ENCODE measurements around the gene TSHZ2. TPM values are rescaled to one million over a fixed set of nuclear protein-coding genes. Genes with fewer than 3 reads are reported as not detected.
"Not testable (repeated sequence)": the region's sequence is repeated elsewhere in the genome, so short reads cannot be mapped to it uniquely, and the experiment has no call there.

Gene TSHZ2
- total and polyA plus RNA-seq, 4 donors, result 0.93 to 8.8 (median 3.8) TPM

DNA sequence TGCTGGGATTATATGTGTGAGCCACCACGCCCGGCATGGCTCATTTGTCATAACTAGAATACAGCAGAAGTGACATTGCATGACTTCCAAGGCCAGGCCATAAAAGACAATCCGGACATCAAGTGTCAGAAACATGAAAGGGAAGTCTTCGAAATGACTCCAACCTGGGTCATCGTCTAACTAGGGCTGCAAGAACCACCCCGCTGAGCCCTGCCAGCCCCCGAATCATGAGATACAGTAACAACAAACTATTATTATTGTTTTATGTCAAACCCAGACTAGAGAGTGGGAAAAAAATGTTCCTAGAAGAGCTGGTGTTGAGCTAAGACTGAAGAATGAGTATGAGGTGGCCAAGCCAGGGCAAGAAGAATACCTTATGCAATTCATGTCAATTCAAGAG is 561.9 kb downstream of the TSHZ2 start:
- Histone ChIP-seq H3K9me3 (ENCODE audit: control insufficient read depth in 4 of 4, insufficient read depth in 3 of 4, low read length in 3 of 4) (peaks cover 0 to 1% (median 0%) of the 10 kb centered on the region in 4 donors), H3K27me3 (ENCODE audit: control insufficient read depth in 3 of 3, insufficient read depth in 3 of 3, low read length in 2 of 3) (no peaks in the 10 kb centered on the region), H3K27ac (ENCODE audit: low read depth in 1 of 2, low read length in 1 of 2) (no peak overlapping the region), H3K36me3 (ENCODE audit: control insufficient read depth in 4 of 4, insufficient read depth in 4 of 4, low read length in 4 of 4) (no peaks in the 10 kb centered on the region), H3K4me1 (ENCODE audit: control insufficient read depth in 5 of 5, insufficient read depth in 5 of 5, low read length in 5 of 5) (peaks cover 0 to 3% (median 0%) of the 10 kb centered on the region in 5 donors), H3K9ac (ENCODE audit: insufficient read depth in 1 of 2, low read length in 2 of 2) (no peak overlapping the region), H3K4me3 (no peak overlapping the region)
- ATAC-seq (ENCODE audit: insufficient read depth, low FRiP score) (no peak), DNase-seq (no peak)
- TF ChIP-seq, protein P1, sequence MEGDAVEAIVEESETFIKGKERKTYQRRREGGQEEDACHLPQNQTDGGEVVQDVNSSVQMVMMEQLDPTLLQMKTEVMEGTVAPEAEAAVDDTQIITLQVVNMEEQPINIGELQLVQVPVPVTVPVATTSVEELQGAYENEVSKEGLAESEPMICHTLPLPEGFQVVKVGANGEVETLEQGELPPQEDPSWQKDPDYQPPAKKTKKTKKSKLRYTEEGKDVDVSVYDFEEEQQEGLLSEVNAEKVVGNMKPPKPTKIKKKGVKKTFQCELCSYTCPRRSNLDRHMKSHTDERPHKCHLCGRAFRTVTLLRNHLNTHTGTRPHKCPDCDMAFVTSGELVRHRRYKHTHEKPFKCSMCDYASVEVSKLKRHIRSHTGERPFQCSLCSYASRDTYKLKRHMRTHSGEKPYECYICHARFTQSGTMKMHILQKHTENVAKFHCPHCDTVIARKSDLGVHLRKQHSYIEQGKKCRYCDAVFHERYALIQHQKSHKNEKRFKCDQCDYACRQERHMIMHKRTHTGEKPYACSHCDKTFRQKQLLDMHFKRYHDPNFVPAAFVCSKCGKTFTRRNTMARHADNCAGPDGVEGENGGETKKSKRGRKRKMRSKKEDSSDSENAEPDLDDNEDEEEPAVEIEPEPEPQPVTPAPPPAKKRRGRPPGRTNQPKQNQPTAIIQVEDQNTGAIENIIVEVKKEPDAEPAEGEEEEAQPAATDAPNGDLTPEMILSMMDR (IDR thresholded peaks at IDR 0.05; ENCODE audit: control extremely low read depth, extremely low read depth), result no peak
- 87% methylated on average over 7 of the region's 7 CpGs for WGBS, 2 donors

DNA sequence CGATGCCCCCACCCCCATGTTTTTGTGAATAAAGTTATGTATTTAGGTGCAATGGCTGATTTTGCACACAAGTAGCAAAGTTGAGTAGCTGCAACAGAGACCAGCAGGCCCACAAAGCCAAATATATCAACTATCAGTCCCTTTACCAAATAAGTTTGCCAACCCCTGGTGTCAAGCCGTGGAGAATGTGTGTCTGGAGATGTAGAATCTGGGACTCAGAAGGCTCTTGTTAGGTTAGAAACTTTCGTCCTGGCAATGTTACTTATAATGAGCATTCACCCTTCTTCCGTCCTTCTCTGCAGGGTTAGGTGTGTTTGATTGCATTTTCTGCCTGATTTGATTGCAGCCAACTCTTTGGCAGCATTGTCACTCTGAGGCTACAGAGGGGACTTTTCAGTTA is 563.7 kb downstream of the TSHZ2 start:
- Histone ChIP-seq H3K9ac (ENCODE audit: insufficient read depth in 1 of 2, low read length in 2 of 2) (no peak overlapping the region), H3K36me3 (ENCODE audit: control insufficient read depth in 4 of 4, insufficient read depth in 4 of 4, low read length in 4 of 4) (no peaks in the 10 kb centered on the region), H3K4me3 (no peak overlapping the region), H3K27ac (ENCODE audit: low read depth in 1 of 2, low read length in 1 of 2) (no peak overlapping the region), H3K27me3 (ENCODE audit: control insufficient read depth in 3 of 3, insufficient read depth in 3 of 3, low read length in 2 of 3) (no peaks in the 10 kb centered on the region), H3K9me3 (ENCODE audit: control insufficient read depth in 4 of 4, insufficient read depth in 3 of 4, low read length in 3 of 4) (no peaks in the 10 kb centered on the region), H3K4me1 (ENCODE audit: control insufficient read depth in 5 of 5, insufficient read depth in 5 of 5, low read length in 5 of 5) (peaks cover 0 to 6% (median 0%) of the 10 kb centered on the region in 5 donors)
- DNase-seq, result peak in 2 of 3 donors; percentile 54 to 74
- ATAC-seq (ENCODE audit: insufficient read depth, low FRiP score), result no peak
- TF ChIP-seq, protein P1 (IDR thresholded peaks at IDR 0.05; ENCODE audit: control extremely low read depth, extremely low read depth), result no peak
- 76 to 88% methylated on average over 4 of the region's 4 CpGs for WGBS, 2 donors

DNA sequence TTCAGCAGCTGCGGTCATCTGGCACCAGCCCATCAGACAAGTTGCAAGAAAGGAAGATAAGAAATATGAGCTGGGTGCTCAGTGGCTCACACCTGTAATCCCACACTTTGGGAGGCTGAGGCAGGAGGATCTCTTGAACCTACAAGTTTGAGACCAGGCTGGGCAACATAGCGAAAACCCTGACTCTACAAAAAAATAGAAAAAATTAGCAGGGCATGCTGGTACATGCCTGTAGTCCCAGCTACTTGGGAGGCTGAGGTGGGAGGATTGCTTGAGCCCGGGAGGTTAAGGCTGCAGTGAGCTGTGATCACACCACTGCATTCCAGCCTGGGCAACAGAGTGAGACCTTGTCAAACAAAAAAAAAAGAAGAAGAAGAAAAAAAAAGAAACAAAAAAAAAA is 564.2 kb downstream of the TSHZ2 start:
- not testable (repeated sequence) for H3K27me3 ChIP-seq (ENCODE audit: control insufficient read depth in 3 of 3, insufficient read depth in 3 of 3, low read length in 2 of 3); H3K9me3 ChIP-seq (ENCODE audit: control insufficient read depth in 4 of 4, insufficient read depth in 3 of 4, low read length in 3 of 4); DNase-seq; H3K4me1 ChIP-seq (ENCODE audit: control insufficient read depth in 5 of 5, insufficient read depth in 5 of 5, low read length in 5 of 5); H3K4me3 ChIP-seq; H3K9ac ChIP-seq (ENCODE audit: insufficient read depth in 1 of 2, low read length in 2 of 2); ATAC-seq (ENCODE audit: insufficient read depth, low FRiP score); H3K27ac ChIP-seq (ENCODE audit: low read depth in 1 of 2, low read length in 1 of 2); H3K36me3 ChIP-seq (ENCODE audit: control insufficient read depth in 4 of 4, insufficient read depth in 4 of 4, low read length in 4 of 4)
- 89 to 94% methylated on average over 3 of the region's 3 CpGs for WGBS, 2 donors

DNA sequence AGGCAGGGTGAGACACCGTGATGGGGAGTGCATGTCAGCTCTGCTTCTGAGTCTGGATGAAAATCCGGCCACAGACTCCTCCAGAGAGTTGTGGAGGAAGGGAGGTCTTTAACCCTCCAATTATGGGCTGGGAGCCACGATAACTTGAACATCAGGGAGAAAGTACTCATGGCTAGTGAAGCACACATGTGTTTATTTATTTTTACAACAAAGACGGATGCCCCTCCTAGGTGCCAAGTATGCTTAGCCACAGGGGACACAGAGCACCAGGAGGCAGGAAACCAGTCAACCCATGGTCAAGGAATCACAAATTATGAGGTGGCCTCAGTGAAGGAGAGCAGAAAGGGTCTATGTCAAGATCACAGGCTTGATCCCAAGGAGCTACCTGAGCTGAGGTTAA is 567.4 kb downstream of the TSHZ2 start:
- WGBS, 2 donors, result 44 to 76% methylated on average over 4 of the region's 4 CpGs
- DNase-seq, result peak in 1 of 3 donors; percentile 32

More for the DNA sequence above, 567.4 kb downstream of the TSHZ2 start:
- no peak for ATAC-seq (ENCODE audit: insufficient read depth, low FRiP score)
- Histone ChIP-seq H3K27ac (ENCODE audit: low read depth in 1 of 2, low read length in 1 of 2) (no peak overlapping the region), H3K9me3 (ENCODE audit: control insufficient read depth in 4 of 4, insufficient read depth in 3 of 4, low read length in 3 of 4) (no peaks in the 10 kb centered on the region), H3K4me1 (ENCODE audit: control insufficient read depth in 5 of 5, insufficient read depth in 5 of 5, low read length in 5 of 5) (peaks cover 0 to 6% (median 0%) of the 10 kb centered on the region in 5 donors), H3K27me3 (ENCODE audit: control insufficient read depth in 3 of 3, insufficient read depth in 3 of 3, low read length in 2 of 3) (no peaks in the 10 kb centered on the region), H3K9ac (ENCODE audit: insufficient read depth in 1 of 2, low read length in 2 of 2) (no peak overlapping the region), H3K4me3 (no peak overlapping the region), H3K36me3 (ENCODE audit: control insufficient read depth in 4 of 4, insufficient read depth in 4 of 4, low read length in 4 of 4) (no peaks in the 10 kb centered on the region)
- TF ChIP-seq, protein P1 (IDR thresholded peaks at IDR 0.05; ENCODE audit: control extremely low read depth, extremely low read depth), result no peak

Small RNAs within 50 kb of the gene (small RNA-seq; reads per million reads assigned to genes)
- not detected for gene RF00019 (ENCODE audit: low replicate concordance)
